ENCODE measurements around the gene PRC1. TPM values are rescaled to one million over a fixed set of nuclear protein-coding genes. Genes with fewer than 3 reads are reported as not detected.

The PRC1 gene
- total RNA-seq, 2 donors from 2014 or later, result 67.3 to 127 TPM

DNA sequence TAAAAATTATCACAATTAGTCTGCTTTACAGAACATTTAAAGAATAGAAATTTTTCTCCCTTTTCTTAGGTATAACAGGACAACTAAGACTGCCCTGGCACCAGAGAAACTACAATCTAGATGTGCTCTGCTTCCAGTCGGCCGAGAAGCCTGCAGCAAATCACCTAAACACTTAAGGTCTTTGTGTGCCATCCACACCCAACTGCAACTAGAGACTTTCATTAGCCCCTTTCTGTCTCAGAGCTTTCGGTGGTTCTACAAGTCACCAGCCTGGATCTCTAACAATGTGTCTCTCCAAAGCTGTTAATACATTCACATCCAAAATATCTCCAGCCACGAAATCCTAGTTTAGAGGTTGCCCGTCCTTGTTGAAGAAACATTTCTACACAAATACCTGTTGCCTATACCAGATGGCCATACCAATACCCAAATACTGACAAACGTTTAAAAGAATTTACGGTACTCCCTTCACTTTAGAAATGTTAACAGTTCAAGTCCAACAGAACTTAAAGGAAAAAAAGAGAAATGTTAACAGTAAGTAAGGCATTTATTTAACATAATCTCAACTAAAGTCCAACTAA is 6.7 kb downstream of the PRC1 start:
- peak overlapping the region; percentile 76 for H3K27ac Mint-ChIP-seq
- H3K9ac ChIP-seq (ENCODE audit: extremely low read depth, low read length, poor library complexity, severe bottlenecking), result no peak overlapping the region
- H3K4me3 Mint-ChIP-seq, result no peak overlapping the region
- no peak overlapping the region for H3K27ac ChIP-seq (ENCODE audit: low read depth, low read length)
- H3K27me3 ChIP-seq (ENCODE audit: control insufficient read depth, insufficient read depth, low read length, poor library complexity, severe bottlenecking), result no peaks in the 10 kb centered on the region
- 80 to 85% methylated on average over 3 to 7 of the region's 7 CpGs for WGBS, 2 experiments (ENCODE audit: insufficient coverage in 1 of 2, insufficient read length in 1 of 2)
- no peaks in the 10 kb centered on the region for H3K9me3 Mint-ChIP-seq
- H3K4me1 Mint-ChIP-seq, result peaks cover 26% of the 10 kb centered on the region
- TF ChIP-seq, protein P1, sequence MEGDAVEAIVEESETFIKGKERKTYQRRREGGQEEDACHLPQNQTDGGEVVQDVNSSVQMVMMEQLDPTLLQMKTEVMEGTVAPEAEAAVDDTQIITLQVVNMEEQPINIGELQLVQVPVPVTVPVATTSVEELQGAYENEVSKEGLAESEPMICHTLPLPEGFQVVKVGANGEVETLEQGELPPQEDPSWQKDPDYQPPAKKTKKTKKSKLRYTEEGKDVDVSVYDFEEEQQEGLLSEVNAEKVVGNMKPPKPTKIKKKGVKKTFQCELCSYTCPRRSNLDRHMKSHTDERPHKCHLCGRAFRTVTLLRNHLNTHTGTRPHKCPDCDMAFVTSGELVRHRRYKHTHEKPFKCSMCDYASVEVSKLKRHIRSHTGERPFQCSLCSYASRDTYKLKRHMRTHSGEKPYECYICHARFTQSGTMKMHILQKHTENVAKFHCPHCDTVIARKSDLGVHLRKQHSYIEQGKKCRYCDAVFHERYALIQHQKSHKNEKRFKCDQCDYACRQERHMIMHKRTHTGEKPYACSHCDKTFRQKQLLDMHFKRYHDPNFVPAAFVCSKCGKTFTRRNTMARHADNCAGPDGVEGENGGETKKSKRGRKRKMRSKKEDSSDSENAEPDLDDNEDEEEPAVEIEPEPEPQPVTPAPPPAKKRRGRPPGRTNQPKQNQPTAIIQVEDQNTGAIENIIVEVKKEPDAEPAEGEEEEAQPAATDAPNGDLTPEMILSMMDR (conservative IDR thresholded peaks at IDR 0.05), result no peak
- H3K4me3 ChIP-seq (ENCODE audit: low read length), result no peak overlapping the region
- H3K36me3 ChIP-seq (ENCODE audit: control insufficient read depth, insufficient read depth, low read length), result peaks cover 25% of the 10 kb centered on the region
- no peaks in the 10 kb centered on the region for H3K27me3 Mint-ChIP-seq (ENCODE audit: insufficient read depth)
- peaks cover 17% of the 10 kb centered on the region for H3K36me3 Mint-ChIP-seq (ENCODE audit: low read depth)
- no peaks in the 10 kb centered on the region for H3K9me3 ChIP-seq (ENCODE audit: control insufficient read depth, low read length)
- DNase-seq, result no peak
- peaks cover 3% of the 10 kb centered on the region for H3K4me1 ChIP-seq (ENCODE audit: control insufficient read depth, insufficient read depth, low read length)

DNA sequence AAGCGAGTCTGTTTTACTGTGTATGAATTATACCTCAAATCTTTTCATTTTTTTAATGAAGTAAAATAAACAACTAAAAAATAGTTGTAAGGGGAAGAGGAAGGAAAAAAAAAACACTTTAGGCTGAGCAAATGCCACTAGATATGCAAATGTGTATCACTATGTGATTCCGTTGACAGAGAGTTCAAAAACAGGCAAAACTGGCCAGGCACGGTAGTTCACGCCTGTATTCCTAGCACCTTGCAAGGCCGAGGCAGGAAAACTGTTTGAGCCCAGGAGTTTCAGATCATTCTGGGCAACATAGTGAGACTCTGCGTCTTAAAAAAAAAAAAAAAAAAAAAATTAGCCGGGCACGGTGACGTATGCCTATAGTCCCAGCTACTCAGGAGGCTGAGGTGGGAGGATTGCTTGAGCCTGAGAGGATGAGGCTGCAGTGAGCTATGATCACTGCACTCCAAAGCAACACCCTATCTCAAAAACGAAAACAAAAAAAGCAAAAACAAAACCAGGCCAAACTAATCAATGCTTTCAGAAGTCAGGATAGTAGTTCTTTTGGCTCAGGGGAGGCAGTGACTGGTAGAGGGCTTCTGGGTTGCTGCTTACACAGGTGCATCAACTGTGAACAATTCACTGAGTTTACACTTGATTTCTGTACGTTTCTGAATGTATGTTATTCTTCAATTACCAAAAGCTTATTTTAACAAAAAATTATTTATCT is 7.4 kb downstream of the PRC1 start:
- H3K27ac ChIP-seq (ENCODE audit: low read depth, low read length), result no peak overlapping the region
- H3K4me3 ChIP-seq (ENCODE audit: low read length), result no peak overlapping the region
- H3K4me1 Mint-ChIP-seq, result peaks cover 24% of the 10 kb centered on the region
- H3K27me3 Mint-ChIP-seq (ENCODE audit: insufficient read depth), result no peaks in the 10 kb centered on the region
- no peaks in the 10 kb centered on the region for H3K27me3 ChIP-seq (ENCODE audit: control insufficient read depth, insufficient read depth, low read length, poor library complexity, severe bottlenecking)
- H3K4me1 ChIP-seq (ENCODE audit: control insufficient read depth, insufficient read depth, low read length), result peaks cover 3% of the 10 kb centered on the region
- no peak overlapping the region for H3K9ac ChIP-seq (ENCODE audit: extremely low read depth, low read length, poor library complexity, severe bottlenecking)
- TF ChIP-seq, protein P1 (conservative IDR thresholded peaks at IDR 0.05), result no peak
- WGBS, 2 experiments (ENCODE audit: insufficient coverage in 1 of 2, insufficient read length in 1 of 2), result 90 to 100% methylated on average over 4 to 7 of the region's 11 CpGs
- H3K9me3 ChIP-seq (ENCODE audit: control insufficient read depth, low read length), result no peaks in the 10 kb centered on the region
- no peak overlapping the region for H3K4me3 Mint-ChIP-seq
- peaks cover 32% of the 10 kb centered on the region for H3K36me3 ChIP-seq (ENCODE audit: control insufficient read depth, insufficient read depth, low read length)
- no peak for DNase-seq
- no peak overlapping the region for H3K27ac Mint-ChIP-seq
- H3K9me3 Mint-ChIP-seq, result no peaks in the 10 kb centered on the region
- H3K36me3 Mint-ChIP-seq (ENCODE audit: low read depth), result peaks cover 24% of the 10 kb centered on the region

DNA sequence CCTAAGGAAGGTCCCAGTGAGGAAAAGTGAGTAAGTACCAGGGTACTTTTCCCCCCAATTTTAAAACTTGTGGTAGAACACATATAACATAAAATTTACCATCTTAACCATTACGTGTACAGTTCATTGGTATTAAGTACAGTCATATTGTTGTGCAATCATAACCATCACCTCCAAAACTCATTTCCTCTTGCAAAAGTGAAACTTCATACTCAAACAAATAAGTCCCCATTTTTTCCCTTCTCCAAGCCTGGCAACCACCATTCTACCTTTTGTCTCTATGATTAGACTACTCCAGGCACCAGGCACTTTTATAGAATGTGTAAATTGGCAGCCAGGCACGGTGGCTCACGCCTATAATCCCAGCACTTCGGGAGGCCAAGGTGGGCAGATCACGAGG is 12.2 kb downstream of the PRC1 start:
- H3K27me3 ChIP-seq (ENCODE audit: control insufficient read depth, insufficient read depth, low read length, poor library complexity, severe bottlenecking), result no peaks in the 10 kb centered on the region
- no peak overlapping the region for H3K27ac ChIP-seq (ENCODE audit: low read depth, low read length)
- Mint-ChIP-seq H3K9me3 (no peaks in the 10 kb centered on the region), H3K36me3 (ENCODE audit: low read depth) (peaks cover 65% of the 10 kb centered on the region), H3K27me3 (ENCODE audit: insufficient read depth) (no peaks in the 10 kb centered on the region), H3K4me3 (no peak overlapping the region), H3K4me1 (peaks cover 5% of the 10 kb centered on the region), H3K27ac (no peak overlapping the region)
- H3K4me1 ChIP-seq (ENCODE audit: control insufficient read depth, insufficient read depth, low read length), result no peaks in the 10 kb centered on the region
- TF ChIP-seq, protein P1 (conservative IDR thresholded peaks at IDR 0.05), result no peak
- no peaks in the 10 kb centered on the region for H3K9me3 ChIP-seq (ENCODE audit: control insufficient read depth, low read length)
- peaks cover 79% of the 10 kb centered on the region for H3K36me3 ChIP-seq (ENCODE audit: control insufficient read depth, insufficient read depth, low read length)
- H3K9ac ChIP-seq (ENCODE audit: extremely low read depth, low read length, poor library complexity, severe bottlenecking), result no peak overlapping the region
- no peak for DNase-seq
- H3K4me3 ChIP-seq (ENCODE audit: low read length), result no peak overlapping the region
- 95 to 100% methylated on average over 5 of the region's 5 CpGs for WGBS, 2 experiments (ENCODE audit: insufficient coverage in 1 of 2, insufficient read length in 1 of 2)
